ENCODE data around the gene TSPAN9. TPM values are rescaled to one million over a fixed set of nuclear protein-coding genes. Genes with fewer than 3 reads are reported as not detected.

TSPAN9 gene
- total RNA-seq, 6 donors from 2014 or later = 25.2 to 62.9 (median 44.2) TPM

DNA sequence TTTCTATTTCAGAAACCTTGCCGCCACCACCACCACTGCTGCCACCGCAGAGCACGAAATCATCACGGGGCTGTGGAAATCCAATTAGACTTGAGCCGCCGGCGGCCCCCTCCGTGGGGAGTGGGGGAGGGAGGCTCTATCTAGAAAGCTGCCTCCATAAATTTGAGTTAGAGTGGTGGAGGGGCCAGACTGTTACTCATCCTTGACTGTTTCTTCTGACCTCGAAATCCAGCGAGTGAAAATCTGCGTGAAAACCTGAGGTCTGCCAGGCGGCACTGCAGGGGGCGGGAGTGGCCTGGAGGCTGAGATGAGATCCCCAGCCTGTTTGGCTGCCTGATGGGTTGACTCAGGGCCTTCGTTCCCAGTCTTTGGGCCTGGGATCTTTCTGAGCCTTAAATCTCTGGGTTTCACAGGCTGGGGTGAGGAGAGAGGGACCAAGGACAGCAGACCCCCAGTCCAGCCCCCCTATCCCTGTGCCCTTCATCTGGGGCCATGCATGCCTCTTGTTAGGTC, 29.9 kb downstream of the TSPAN9 start:
- H3K4me3 ChIP-seq = no peak overlapping the region
- H3K27ac ChIP-seq = peak overlapping the region; percentile 25 to 67 (median 52)
- H3K27me3 ChIP-seq = no peaks in the 10 kb centered on the region
- TF ChIP-seq POLR2AphosphoS5 (IDR thresholded peaks at IDR 0.05) (no peak), POLR2A (IDR thresholded peaks at IDR 0.05) (no peak)
- TF ChIP-seq, protein P1, sequence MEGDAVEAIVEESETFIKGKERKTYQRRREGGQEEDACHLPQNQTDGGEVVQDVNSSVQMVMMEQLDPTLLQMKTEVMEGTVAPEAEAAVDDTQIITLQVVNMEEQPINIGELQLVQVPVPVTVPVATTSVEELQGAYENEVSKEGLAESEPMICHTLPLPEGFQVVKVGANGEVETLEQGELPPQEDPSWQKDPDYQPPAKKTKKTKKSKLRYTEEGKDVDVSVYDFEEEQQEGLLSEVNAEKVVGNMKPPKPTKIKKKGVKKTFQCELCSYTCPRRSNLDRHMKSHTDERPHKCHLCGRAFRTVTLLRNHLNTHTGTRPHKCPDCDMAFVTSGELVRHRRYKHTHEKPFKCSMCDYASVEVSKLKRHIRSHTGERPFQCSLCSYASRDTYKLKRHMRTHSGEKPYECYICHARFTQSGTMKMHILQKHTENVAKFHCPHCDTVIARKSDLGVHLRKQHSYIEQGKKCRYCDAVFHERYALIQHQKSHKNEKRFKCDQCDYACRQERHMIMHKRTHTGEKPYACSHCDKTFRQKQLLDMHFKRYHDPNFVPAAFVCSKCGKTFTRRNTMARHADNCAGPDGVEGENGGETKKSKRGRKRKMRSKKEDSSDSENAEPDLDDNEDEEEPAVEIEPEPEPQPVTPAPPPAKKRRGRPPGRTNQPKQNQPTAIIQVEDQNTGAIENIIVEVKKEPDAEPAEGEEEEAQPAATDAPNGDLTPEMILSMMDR (IDR thresholded peaks at IDR 0.05) = no peak
- DNase-seq (no peak), ATAC-seq (ENCODE audit: low FRiP score in 2 of 2) (no peak)
- 70 to 77% methylated on average over 14 of the region's 14 CpGs for WGBS, 2 donors
- peaks cover 34 to 52% (median 40%) of the 10 kb centered on the region in 4 donors for H3K4me1 ChIP-seq
- H3K36me3 ChIP-seq = no peaks in the 10 kb centered on the region
- H3K9me3 ChIP-seq = no peaks in the 10 kb centered on the region

DNA sequence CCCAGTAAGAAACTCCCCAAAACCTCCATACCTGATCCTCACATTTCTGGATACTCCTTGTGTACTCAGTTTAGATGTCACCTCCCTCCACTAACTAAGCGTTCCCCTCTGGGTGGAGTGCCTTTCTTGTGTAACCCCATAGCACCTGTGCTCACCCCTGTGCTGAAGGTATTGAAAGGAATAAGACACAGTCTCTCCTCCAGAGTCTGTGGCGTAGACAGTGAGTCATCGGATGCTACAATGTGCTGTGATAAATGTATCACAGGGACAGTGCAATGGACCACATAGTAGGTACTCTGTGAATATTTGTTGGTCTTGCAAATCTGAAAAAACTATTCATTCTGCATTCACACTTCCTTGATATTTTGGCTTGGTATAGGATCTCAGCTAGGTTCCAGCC, 30.8 kb downstream of the TSPAN9 start:
- ATAC-seq (ENCODE audit: low FRiP score in 2 of 2) = no peak
- TF ChIP-seq EP300 (IDR thresholded peaks at IDR 0.05) (no peak), POLR2AphosphoS5 (IDR thresholded peaks at IDR 0.05) (no peak), POLR2A (IDR thresholded peaks at IDR 0.05) (no peak)
- TF ChIP-seq, protein P1 (IDR thresholded peaks at IDR 0.05) = no peak
- DNase-seq = no peak
- Histone ChIP-seq H3K4me3 (no peak overlapping the region), H3K27me3 (no peaks in the 10 kb centered on the region), H3K9me3 (no peaks in the 10 kb centered on the region), H3K4me1 (peaks cover 32 to 49% (median 34%) of the 10 kb centered on the region in 4 donors), H3K27ac (peak overlapping the region in 2 of 4 donors; percentile 23 to 66), H3K36me3 (no peaks in the 10 kb centered on the region)
- 90 to 95% methylated on average over 3 of the region's 3 CpGs for WGBS, 2 donors

DNA sequence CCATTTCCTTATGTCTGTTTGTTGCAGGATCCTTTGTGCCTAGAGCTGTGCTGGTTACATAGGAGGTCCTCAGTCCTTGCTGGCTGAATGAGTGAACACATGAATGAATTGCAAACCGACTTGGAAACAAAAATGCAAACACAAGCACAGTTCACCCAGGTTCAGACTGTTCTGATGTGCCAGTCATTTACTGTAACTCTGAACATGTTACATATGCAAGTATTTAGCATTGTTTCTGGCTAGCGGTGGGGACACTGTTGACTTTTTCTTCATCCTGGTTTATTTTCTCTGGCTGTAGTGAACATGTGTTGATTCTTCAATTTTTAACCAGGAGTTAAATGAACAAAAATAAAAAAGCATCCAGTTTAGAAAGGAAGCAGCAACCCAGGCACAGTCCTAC, 33.4 kb downstream of the TSPAN9 start:
- DNase-seq = no peak
- no peaks in the 10 kb centered on the region for H3K9me3 ChIP-seq
- H3K4me1 ChIP-seq = peaks cover 19 to 29% (median 27%) of the 10 kb centered on the region in 4 donors
- peak overlapping the region in 2 of 4 donors; percentile 46 to 61 for H3K27ac ChIP-seq
- no peak overlapping the region for H3K4me3 ChIP-seq
- TF ChIP-seq EP300 (IDR thresholded peaks at IDR 0.05) (no peak), POLR2AphosphoS5 (IDR thresholded peaks at IDR 0.05) (no peak), POLR2A (IDR thresholded peaks at IDR 0.05) (no peak)
- TF ChIP-seq, protein P1 (IDR thresholded peaks at IDR 0.05) = no peak
- peaks cover 0 to 5% (median 0%) of the 10 kb centered on the region in 4 donors for H3K36me3 ChIP-seq
- whole genome bisulfite sequencing, 2 donors = 44 to 46% methylated on average over 2 of the region's 2 CpGs
- ATAC-seq (ENCODE audit: low FRiP score in 2 of 2) = no peak
- no peaks in the 10 kb centered on the region for H3K27me3 ChIP-seq

DNA sequence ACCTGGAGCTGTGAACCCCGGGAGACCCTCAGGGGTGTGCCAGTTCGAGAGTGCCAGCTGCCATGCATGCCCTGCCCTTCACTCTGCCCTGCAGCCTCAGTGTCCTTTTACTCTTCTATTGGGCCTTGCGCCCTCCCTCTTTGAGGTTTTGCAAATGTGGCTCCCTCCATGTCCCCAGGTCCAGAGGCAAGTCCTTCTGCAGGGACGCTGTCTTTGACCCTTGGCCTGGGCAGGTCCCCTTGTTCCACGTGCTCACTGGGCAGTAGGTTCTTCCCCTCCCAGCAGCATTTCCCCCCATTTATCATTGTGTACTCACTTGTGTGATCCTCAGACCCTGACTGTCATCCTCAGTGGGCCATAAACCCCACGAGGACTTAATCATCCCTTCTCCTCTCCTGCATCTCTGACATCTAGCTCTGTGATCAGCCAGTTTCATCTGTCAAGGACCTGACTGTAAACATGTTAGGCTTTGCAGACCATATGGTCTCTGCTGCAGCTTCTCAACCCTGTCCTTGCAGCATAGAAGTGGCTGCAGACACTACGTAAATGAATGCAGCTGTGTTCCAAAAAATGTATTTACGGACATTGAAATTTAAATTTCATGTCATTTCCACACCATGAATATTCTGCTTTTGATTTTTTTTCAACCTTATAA, 36.6 kb downstream of the TSPAN9 start:
- no peak for DNase-seq
- Histone ChIP-seq H3K4me1 (peaks cover 16 to 43% (median 25%) of the 10 kb centered on the region in 4 donors), H3K4me3 (no peak overlapping the region), H3K36me3 (peaks cover 0 to 5% (median 0%) of the 10 kb centered on the region in 4 donors), H3K27ac (no peak overlapping the region), H3K9me3 (no peaks in the 10 kb centered on the region), H3K27me3 (no peaks in the 10 kb centered on the region)
- ATAC-seq (ENCODE audit: low FRiP score in 2 of 2) = no peak
- 71 to 77% methylated on average over 8 of the region's 8 CpGs for WGBS, 2 donors
- TF ChIP-seq POLR2AphosphoS5 (IDR thresholded peaks at IDR 0.05) (no peak), POLR2A (IDR thresholded peaks at IDR 0.05) (no peak), EP300 (IDR thresholded peaks at IDR 0.05) (no peak)
- TF ChIP-seq, protein P1 (IDR thresholded peaks at IDR 0.05) = no peak
